WI38 (cell line): ENCODE data around the gene RDH13.

Source experiments
- H3K4me3 ChIP-seq: 2 replicates; pipeline ENCODE4 v1.5.1; 2011; ENCODE audit warnings: low read depth, mild to moderate bottlenecking, control low read depth, low read length
- TF ChIP-seq, protein P1 (sequence below): IDR thresholded peaks from 2 replicates; pipeline ENCODE4 v1.5.1; 2012; ENCODE audit warnings: low read depth, mild to moderate bottlenecking, control low read depth, low read length

The RDH13 gene

DNA sequence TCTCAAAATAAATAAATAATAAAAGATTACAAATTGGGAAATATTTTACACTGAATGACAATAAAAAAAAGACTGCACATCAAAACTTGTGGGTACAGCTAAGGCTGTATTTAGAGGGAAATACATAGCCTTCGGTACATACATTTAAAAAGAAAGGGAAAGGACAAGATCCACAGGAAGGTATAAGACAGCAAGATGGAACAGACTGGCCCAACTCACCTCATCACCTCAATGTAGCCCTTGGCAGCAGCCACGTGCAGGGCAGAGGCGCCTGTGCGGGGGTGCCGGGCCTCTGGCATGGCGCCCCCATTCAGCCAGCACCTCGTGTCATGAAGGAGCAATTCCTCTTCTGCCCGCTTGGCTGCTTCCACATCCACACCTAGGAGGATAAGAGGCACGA is 40.2 kb upstream of the RDH13 start:
- H3K4me3 ChIP-seq: no peak overlapping the region
- TF ChIP-seq, protein P1, sequence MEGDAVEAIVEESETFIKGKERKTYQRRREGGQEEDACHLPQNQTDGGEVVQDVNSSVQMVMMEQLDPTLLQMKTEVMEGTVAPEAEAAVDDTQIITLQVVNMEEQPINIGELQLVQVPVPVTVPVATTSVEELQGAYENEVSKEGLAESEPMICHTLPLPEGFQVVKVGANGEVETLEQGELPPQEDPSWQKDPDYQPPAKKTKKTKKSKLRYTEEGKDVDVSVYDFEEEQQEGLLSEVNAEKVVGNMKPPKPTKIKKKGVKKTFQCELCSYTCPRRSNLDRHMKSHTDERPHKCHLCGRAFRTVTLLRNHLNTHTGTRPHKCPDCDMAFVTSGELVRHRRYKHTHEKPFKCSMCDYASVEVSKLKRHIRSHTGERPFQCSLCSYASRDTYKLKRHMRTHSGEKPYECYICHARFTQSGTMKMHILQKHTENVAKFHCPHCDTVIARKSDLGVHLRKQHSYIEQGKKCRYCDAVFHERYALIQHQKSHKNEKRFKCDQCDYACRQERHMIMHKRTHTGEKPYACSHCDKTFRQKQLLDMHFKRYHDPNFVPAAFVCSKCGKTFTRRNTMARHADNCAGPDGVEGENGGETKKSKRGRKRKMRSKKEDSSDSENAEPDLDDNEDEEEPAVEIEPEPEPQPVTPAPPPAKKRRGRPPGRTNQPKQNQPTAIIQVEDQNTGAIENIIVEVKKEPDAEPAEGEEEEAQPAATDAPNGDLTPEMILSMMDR: no peak

GRCh38 chr19:55101261-55101660 is 38.3 kb upstream of the RDH13 start:
- no peak overlapping the region for H3K4me3 ChIP-seq
- TF ChIP-seq, protein P1: no peak

DNA sequence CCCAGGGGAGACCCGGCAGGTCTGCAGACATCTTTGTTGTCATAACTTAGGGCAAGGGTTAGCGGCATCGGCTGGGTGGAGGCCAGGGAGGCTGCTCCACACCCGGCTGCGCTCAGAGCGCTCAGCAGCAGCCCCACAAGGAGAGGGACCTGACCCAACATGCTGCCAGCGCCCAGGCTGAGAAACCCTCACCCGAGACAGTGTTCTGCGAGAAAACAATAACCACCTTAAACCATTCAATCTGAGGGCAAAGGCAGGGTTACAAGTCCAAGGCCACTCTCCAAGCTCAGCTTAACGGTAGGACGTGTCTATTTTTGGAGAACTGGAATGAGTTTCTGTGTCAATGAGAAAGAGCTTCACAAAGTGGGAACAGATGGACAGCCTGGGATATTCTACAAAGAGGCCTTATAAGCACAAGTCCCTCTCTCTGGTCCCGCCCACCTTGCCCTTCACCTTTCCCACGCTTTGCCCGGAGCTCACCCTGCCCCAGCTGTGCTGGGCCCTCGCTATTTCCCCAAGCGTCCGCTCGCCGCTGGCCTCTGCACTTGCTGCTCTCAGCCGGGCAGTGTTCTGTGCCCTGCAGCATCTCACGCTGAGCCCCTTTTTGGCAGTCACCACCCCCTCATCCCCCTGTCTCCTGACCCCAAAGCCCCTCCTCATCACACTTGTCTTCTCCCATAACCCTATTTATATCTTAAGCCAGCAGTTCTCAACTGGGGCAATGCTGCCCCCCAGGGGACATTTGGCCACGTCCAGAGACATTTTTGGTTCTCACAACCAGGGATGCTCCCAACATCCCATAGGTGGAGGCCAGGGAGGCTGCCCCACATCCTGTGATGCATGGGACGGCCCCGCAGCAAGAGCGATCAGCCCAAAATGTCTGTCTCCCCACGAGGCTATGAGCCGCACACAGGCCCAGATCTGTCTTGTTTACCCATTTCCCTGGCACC is 36.9 kb upstream of the RDH13 start:
- no peak overlapping the region for H3K4me3 ChIP-seq
- TF ChIP-seq, protein P1: no peak

DNA sequence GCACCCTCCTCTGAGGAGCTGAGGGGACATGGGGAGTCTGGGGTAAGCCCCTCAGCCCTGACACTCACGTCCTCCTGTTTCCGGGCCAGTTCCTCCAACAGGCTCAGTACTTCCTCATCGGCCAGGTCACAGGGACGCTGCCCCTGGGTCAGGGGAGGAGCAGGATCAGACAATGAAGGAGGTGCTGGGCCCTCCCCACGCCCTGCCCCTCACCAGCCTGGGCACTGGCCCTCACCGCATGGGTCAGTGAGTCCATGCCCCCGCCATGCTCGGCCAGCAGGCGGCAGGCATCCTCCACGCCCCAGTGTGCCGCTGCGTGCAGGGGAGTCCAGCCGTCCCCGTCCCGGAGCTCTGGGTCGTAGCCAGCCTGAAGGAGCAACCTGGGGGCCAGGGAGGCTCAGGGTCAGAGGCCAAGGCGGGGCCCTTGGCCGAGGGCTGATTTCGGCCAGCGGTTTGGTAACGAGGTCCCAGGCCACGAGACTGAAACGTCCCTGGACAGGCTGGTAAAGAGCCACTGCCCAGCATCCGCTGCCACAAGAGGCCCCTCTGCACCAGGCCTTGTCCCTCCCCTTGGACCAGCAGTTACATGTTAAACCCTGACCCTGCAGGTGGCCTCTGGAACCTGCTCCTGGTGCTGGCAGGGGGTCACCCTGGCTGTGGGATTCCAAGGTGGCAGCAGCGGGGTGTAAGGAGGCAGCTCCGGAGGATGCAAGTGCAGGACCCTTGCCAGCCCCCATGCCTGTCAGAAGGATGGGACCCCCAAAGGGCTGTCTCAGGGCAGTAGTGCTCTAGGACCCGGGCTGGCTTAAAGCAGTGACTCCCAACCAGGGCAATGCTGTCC is 36.0 kb upstream of the RDH13 start:
- TF ChIP-seq, protein P1: no peak
- H3K4me3 ChIP-seq: no peak overlapping the region

DNA sequence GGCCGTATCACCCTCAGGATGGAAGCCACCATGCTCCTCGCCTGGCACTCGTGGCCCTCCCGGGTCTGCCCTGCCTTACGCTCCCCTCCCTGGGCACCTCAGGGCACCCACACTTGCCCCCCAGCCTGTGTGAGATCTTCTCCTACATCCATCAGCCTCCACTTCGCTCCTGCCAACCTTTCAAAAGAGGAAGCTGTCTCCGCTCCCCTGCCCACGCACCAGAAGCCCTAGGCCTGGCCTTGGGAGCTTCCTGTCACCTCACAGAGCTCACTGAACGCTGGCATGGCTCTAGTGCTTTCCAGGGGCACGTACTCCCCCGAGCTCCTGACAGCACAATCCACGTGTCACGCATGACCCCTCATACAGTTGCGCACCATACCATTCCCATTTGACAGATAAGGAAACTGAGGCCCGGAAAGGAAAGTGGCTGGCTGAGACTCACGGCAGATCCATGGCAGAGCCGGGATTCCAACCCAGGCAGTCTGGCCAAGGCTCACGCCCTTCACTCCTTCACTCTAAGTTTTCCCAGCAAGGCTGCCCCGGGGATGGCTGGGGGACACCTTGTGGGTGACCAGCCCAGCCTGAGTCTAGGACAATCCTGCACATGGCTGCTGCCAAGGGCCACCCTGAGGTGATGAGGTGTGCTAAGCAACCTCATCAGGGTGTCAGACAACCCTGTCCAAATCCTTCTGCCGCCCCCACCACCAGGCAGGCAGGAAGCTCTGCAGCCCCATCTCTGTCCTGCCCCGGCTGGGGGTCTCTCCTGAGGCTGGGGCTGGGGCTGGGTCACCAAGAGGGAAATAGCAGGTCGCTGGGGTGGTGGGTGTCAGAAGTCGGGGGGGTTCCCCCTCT is 35.1 kb upstream of the RDH13 start:
- TF ChIP-seq, protein P1: no peak
- H3K4me3 ChIP-seq: no peak overlapping the region

DNA sequence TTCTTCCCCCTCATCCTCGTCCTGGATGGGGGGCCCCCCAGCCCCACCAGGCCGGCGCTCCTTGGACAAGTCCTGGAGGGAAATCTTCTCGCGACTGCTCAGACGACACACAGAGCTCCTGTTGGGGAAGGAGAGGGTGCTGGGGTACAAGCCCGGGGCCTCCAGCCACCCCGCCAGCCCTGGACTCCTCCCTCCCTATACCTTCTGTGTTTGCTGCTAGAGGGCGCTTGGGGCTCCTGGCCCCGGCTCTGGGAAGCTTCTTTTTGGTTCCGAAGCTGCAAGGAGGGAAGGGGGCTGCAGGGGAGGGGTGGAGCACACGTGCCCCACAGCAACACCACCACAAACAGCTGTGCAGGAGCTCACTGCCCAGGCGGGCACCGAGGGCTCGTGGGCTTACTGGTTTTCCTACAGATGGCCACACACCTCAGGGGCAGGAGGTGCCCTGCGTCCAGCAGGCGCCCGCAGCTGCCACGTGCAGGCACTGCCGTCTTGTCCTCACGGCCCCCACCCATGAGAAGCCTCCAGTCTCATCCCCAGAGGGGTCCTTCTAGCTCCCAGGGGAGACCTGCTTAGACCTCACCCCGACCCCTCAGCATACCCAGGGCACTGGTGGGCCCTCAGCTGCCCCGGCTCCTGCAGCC is 33.2 kb upstream of the RDH13 start:
- TF ChIP-seq, protein P1: no peak
- H3K4me3 ChIP-seq: no peak overlapping the region
